ENCODE data around the gene TMEM115. TPM values are rescaled to one million over a fixed set of nuclear protein-coding genes. Genes with fewer than 3 reads are reported as not detected.

The TMEM115 gene
- total and polyA plus RNA-seq, 10 of the 15 experiments (the other 5 are each of a cell fraction or from before 2014, with no cell fraction given) = 1.9 to 18.7 (median 13.2) TPM

DNA sequence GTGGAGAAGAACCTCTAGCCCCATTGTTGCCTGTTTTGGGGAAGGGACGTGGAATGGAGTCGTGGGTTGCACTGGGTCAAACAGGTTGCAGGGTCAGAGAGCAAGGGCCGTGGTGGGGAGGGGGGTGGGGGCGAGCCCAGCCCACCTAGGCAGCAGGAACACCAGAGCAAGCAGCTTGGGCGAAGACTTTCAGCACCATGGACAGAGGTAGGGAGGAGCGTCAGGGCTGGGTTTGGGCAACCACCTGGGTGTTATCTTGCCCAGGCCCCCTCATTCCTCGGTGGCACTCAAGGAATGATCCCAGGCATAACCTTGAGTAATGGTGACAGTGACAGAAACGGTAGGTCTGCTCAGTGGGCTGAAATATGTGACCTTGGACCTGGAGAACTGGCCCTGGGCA lies 45.9 kb upstream of the TMEM115 start:
- no peak for ATAC-seq
- ChIA-PET POLR2A (no interaction called here), CTCF (no interaction called here), RAD21 (ENCODE audit: unreplicated experiment) (no interaction called here), SMC1A (ENCODE audit: uncharacterized antibody, unreplicated experiment) (no interaction called here)
- Histone ChIP-seq H3K27me3 (replicated peaks in 1 of 2; ENCODE audit: control insufficient read depth in 2 of 2, insufficient read depth in 2 of 2, low read length in 1 of 2) (no peaks in the 10 kb centered on the region; a peak in 1 of 4 replicates), H3K4me1 (ENCODE audit: control insufficient read depth, insufficient read depth, low read length) (no peaks in the 10 kb centered on the region; the same call in 1 of the 2 replicates), H3K9me3 (replicated peaks; ENCODE audit: control insufficient read depth, insufficient read depth, low read length) (no peaks in the 10 kb centered on the region), H3K36me3 (ENCODE audit: control insufficient read depth in 2 of 2, insufficient read depth in 2 of 2, low read length in 1 of 2) (no peaks in the 10 kb centered on the region), H3K9ac (ENCODE audit: control insufficient read depth, insufficient read depth, low read length) (no peak overlapping the region), H3K4me2 (ENCODE audit: control insufficient read depth, insufficient read depth) (no peak overlapping the region), H3K79me2 (ENCODE audit: control insufficient read depth, insufficient read depth, low read length) (no peaks in the 10 kb centered on the region), H3K27ac (ENCODE audit: control insufficient read depth, insufficient read depth) (no peak overlapping the region), H4K20me1 (ENCODE audit: control insufficient read depth, insufficient read depth) (no peaks in the 10 kb centered on the region), H2AFZ (ENCODE audit: control insufficient read depth, low read depth, low read length) (no peak overlapping the region), H3K4me3 (no peak overlapping the region)
- DNase-seq (ENCODE audit: low read depth, low spot score) = no peak
- in situ Hi-C loops (cut with MboI) (no loop called here), intact Hi-C loops (cut with micrococcal nuclease; ENCODE audit: unreplicated experiment) (no loop called here)
- BruUV-seq (replicated peaks) = no TSS peak
- WGBS (ENCODE audit: insufficient coverage, insufficient replicate concordance, low lambda C conversion rate, missing lambda C conversion rate) = 31% methylated on average over 6 of the region's 8 CpGs
- no peak for FAIRE-seq
- TF ChIP-seq BHLHE40 (IDR thresholded peaks at IDR 0.05; ENCODE audit: borderline replicate concordance in 1 of 2, low read depth in 2 of 2, low read length in 1 of 2) (no peak), REST (IDR thresholded peaks at IDR 0.05; ENCODE audit: low read depth, low read length) (peak; percentile 92)

GRCh38 chr3:50401978-50402595 lies 42.8 kb upstream of the TMEM115 start:
- ChIA-PET POLR2A (interaction anchor here (0.6 kb wide), 1 partner anchor 21 kb away, joined by 6 read pairs; no protein-coding TSS in a partner anchor), CTCF (no interaction called here), RAD21 (ENCODE audit: unreplicated experiment) (no interaction called here), SMC1A (ENCODE audit: uncharacterized antibody, unreplicated experiment) (no interaction called here)
- no peak for ATAC-seq
- Histone ChIP-seq H3K9ac (ENCODE audit: control insufficient read depth, insufficient read depth, low read length) (no peak overlapping the region), H3K27ac (ENCODE audit: control insufficient read depth, insufficient read depth) (no peak overlapping the region), H3K4me1 (ENCODE audit: control insufficient read depth, insufficient read depth, low read length) (no peaks in the 10 kb centered on the region), H4K20me1 (ENCODE audit: control insufficient read depth, insufficient read depth) (no peaks in the 10 kb centered on the region), H3K9me3 (replicated peaks; ENCODE audit: control insufficient read depth, insufficient read depth, low read length) (no peaks in the 10 kb centered on the region), H3K79me2 (ENCODE audit: control insufficient read depth, insufficient read depth, low read length) (no peaks in the 10 kb centered on the region), H3K36me3 (ENCODE audit: control insufficient read depth in 2 of 2, insufficient read depth in 2 of 2, low read length in 1 of 2) (no peaks in the 10 kb centered on the region), H3K4me3 (no peak overlapping the region), H3K4me2 (ENCODE audit: control insufficient read depth, insufficient read depth) (no peak overlapping the region), H2AFZ (ENCODE audit: control insufficient read depth, low read depth, low read length) (no peak overlapping the region), H3K27me3 (replicated peaks in 1 of 2; ENCODE audit: control insufficient read depth in 2 of 2, insufficient read depth in 2 of 2, low read length in 1 of 2) (no peaks in the 10 kb centered on the region; a peak in 2 of 4 replicates)
- in situ Hi-C loops (cut with MboI) (no loop called here), intact Hi-C loops (cut with micrococcal nuclease; ENCODE audit: unreplicated experiment) (no loop called here)
- no peak for DNase-seq (ENCODE audit: low read depth, low spot score)
- BruUV-seq (replicated peaks) = no TSS peak
- no peak for FAIRE-seq
- 1% methylated on average over 5 of the region's 5 CpGs for WGBS (ENCODE audit: insufficient coverage, insufficient replicate concordance, low lambda C conversion rate, missing lambda C conversion rate)
- TF ChIP-seq, protein P1, sequence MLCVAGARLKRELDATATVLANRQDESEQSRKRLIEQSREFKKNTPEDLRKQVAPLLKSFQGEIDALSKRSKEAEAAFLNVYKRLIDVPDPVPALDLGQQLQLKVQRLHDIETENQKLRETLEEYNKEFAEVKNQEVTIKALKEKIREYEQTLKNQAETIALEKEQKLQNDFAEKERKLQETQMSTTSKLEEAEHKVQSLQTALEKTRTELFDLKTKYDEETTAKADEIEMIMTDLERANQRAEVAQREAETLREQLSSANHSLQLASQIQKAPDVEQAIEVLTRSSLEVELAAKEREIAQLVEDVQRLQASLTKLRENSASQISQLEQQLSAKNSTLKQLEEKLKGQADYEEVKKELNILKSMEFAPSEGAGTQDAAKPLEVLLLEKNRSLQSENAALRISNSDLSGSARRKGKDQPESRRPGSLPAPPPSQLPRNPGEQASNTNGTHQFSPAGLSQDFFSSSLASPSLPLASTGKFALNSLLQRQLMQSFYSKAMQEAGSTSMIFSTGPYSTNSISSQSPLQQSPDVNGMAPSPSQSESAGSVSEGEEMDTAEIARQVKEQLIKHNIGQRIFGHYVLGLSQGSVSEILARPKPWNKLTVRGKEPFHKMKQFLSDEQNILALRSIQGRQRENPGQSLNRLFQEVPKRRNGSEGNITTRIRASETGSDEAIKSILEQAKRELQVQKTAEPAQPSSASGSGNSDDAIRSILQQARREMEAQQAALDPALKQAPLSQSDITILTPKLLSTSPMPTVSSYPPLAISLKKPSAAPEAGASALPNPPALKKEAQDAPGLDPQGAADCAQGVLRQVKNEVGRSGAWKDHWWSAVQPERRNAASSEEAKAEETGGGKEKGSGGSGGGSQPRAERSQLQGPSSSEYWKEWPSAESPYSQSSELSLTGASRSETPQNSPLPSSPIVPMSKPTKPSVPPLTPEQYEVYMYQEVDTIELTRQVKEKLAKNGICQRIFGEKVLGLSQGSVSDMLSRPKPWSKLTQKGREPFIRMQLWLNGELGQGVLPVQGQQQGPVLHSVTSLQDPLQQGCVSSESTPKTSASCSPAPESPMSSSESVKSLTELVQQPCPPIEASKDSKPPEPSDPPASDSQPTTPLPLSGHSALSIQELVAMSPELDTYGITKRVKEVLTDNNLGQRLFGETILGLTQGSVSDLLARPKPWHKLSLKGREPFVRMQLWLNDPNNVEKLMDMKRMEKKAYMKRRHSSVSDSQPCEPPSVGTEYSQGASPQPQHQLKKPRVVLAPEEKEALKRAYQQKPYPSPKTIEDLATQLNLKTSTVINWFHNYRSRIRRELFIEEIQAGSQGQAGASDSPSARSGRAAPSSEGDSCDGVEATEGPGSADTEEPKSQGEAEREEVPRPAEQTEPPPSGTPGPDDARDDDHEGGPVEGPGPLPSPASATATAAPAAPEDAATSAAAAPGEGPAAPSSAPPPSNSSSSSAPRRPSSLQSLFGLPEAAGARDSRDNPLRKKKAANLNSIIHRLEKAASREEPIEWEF (IDR thresholded peaks at IDR 0.05; ENCODE audit: insufficient replicate concordance, low read depth, low read length) = no peak
- TF ChIP-seq NR2C2 (IDR thresholded peaks at IDR 0.05; ENCODE audit: borderline replicate concordance, control insufficient read depth, insufficient read length, low read depth) = no peak
- TF ChIP-seq SMC3 (IDR thresholded peaks at IDR 0.05; ENCODE audit: borderline replicate concordance, low read length) = no peak
- TF ChIP-seq TBL1XR1 (IDR thresholded peaks at IDR 0.05; ENCODE audit: low read depth, low read length) = no peak
- TF ChIP-seq KDM1A (IDR thresholded peaks at IDR 0.05; ENCODE audit: borderline replicate concordance) = no peak
- TF ChIP-seq SMAD1 (IDR thresholded peaks at IDR 0.05; ENCODE audit: low read depth, partially characterized antibody) = no peak
